Endothelial cell of umbilical vein (primary cell): ENCODE data around the gene PIK3AP1. TPM values are rescaled to one million over a fixed set of nuclear protein-coding genes. Genes with fewer than 3 reads are reported as not detected.
A peak's percentile ranks its signal among the peaks of the same experiment; 100 is the strongest.

Source experiments
- BruUV-seq: library from RNA; stranded (reverse); fragments of 400-500 nt; replicated peaks from 2 replicates; lab custom pipeline; 2021; lab: Mats Ljungman, UMichigan
- CTCF ChIA-PET: fragments of 300-600, 350-600 bp; sonication (Branson Sonifier 250); formaldehyde crosslinking; loops from one replicate; lab custom pipeline; 2021; ENCODE audit warnings: antibody characterized with exemption, inconsistent platforms; lab: Charles Lee
- POLR2A ChIA-PET: fragments of 300-600, 350-600 bp; sonication (Branson Sonifier 250); formaldehyde crosslinking; loops from one replicate; lab custom pipeline; 2021; ENCODE audit warnings: antibody characterized with exemption, inconsistent platforms; lab: Charles Lee
- DNase-seq: peaks from one replicate; pipeline ENCODE4 v3.0.0-alpha.2; 2011; ENCODE audit warnings: low read depth, low spot score
- FAIRE-seq: peaks from 2 replicates; lab custom pipeline; 2011; peaks lifted over from hg19 to GRCh38; lab: Jason Lieb, UNC
- H2AFZ ChIP-seq: 2 replicates; pipeline ENCODE4 v1.6.0; 2012; ENCODE audit warnings: low read depth, low read length, control low read depth, inconsistent platforms
- H3K27ac ChIP-seq: 2 replicates; pipeline ENCODE4 v1.5.1; 2011; ENCODE audit warnings: low read depth, mild to moderate bottlenecking, control low read depth, low read length, moderate library complexity; ENCODE audit not compliant: insufficient read depth
- H3K27me3 ChIP-seq, 2 experiments: 2 replicates each; pipeline versions ENCODE4 v1.6.0 to v1.6.1; 2011; ENCODE audit warnings: low read length in 2 of 2, mixed read lengths in 1 of 2; ENCODE audit not compliant: control insufficient read depth in 2 of 2, insufficient read depth in 2 of 2
- H3K36me3 ChIP-seq, 2 experiments: 2 replicates in 1 of 2; 3 replicates in 1 of 2; pipeline ENCODE4 v1.5.1; 2011; ENCODE audit warnings: low read length in 2 of 2, mild to moderate bottlenecking in 1 of 2, moderate library complexity in 1 of 2; ENCODE audit not compliant: control insufficient read depth in 2 of 2, insufficient read depth in 2 of 2; ENCODE audit errors: extremely low read depth in 1 of 2
- H3K4me1 ChIP-seq: 3 replicates; pipeline ENCODE4 v1.5.1; 2011; ENCODE audit warnings: mild to moderate bottlenecking, low read length; ENCODE audit not compliant: control insufficient read depth, insufficient read depth; ENCODE audit errors: extremely low read depth
- H3K4me2 ChIP-seq: 2 replicates; pipeline ENCODE4 v1.6.1; 2011; ENCODE audit warnings: low read length, control low read depth, mixed read lengths; ENCODE audit not compliant: insufficient read depth
- H3K4me3 ChIP-seq, 3 experiments: fragments of 200-600 bp in 1 of 3; sonication (generic), shearing (Covaris generic) in 1 of 3; replicated peaks in 1 of 3; 2 replicates each; pipeline ENCODE4 v1.5.1; 2011 to 2016; ENCODE audit warnings: control low read depth in 3 of 3, low read length in 3 of 3, mild to moderate bottlenecking in 2 of 3, inconsistent platforms in 1 of 3, low read depth in 1 of 3, moderate library complexity in 1 of 3; ENCODE audit not compliant: insufficient read depth in 1 of 3
- H3K79me2 ChIP-seq: 2 replicates; pipeline ENCODE4 v1.6.0; 2012; ENCODE audit warnings: low read length, inconsistent platforms; ENCODE audit not compliant: control insufficient read depth, insufficient read depth
- H3K9ac ChIP-seq: replicated peaks from 2 replicates; pipeline ENCODE3; 2011; ENCODE audit warnings: low read length, control low read depth; ENCODE audit not compliant: insufficient read depth; ENCODE audit errors: extremely low read depth
- H3K9me1 ChIP-seq: replicated peaks from 3 replicates; pipeline ENCODE4 v1.6.0; 2011; ENCODE audit warnings: mild to moderate bottlenecking, low read length; ENCODE audit not compliant: control insufficient read depth, insufficient read depth; ENCODE audit errors: extremely low read depth
- H3K9me3 ChIP-seq: replicated peaks from 2 replicates; pipeline ENCODE4 v1.5.1; 2012; ENCODE audit warnings: low read length, inconsistent platforms; ENCODE audit not compliant: control insufficient read depth, insufficient read depth
- H4K20me1 ChIP-seq: replicated peaks from 2 replicates; pipeline ENCODE3; 2011; ENCODE audit warnings: mild to moderate bottlenecking, low read length; ENCODE audit not compliant: control insufficient read depth, insufficient read depth; ENCODE audit errors: extremely low read depth
- EZH2 ChIP-seq: IDR thresholded peaks from 2 replicates; pipeline ENCODE4 v1.6.1; 2012; ENCODE audit warnings: borderline replicate concordance, low read depth, mild to moderate bottlenecking, moderate library complexity, low read length, inconsistent platforms; ENCODE audit not compliant: severe bottlenecking
- FOS ChIP-seq: IDR thresholded peaks from 2 replicates; pipeline ENCODE4 v1.6.1; 2011; ENCODE audit warnings: mild to moderate bottlenecking, low read length, moderate library complexity, borderline replicate concordance; ENCODE audit not compliant: insufficient read depth
- GATA2 ChIP-seq: IDR thresholded peaks from 2 replicates; pipeline ENCODE4 v1.7.0; 2011; ENCODE audit warnings: low read depth, mild to moderate bottlenecking, moderate library complexity, mixed read lengths, low read length; ENCODE audit not compliant: insufficient read length, insufficient read depth
- JUN ChIP-seq: IDR thresholded peaks from 2 replicates; pipeline ENCODE4 v1.6.1; 2011; ENCODE audit warnings: borderline replicate concordance, low read depth; ENCODE audit not compliant: insufficient read length, insufficient read depth
- MYC ChIP-seq: IDR thresholded peaks from one replicate; pipeline ENCODE4 v1.6.1; 2011; ENCODE audit warnings: mild to moderate bottlenecking, low read depth, low read length
- POLR2A ChIP-seq: IDR thresholded peaks from 2 replicates; pipeline ENCODE4 v1.6.1; 2012; ENCODE audit warnings: low read depth, mild to moderate bottlenecking, control low read depth, low read length
- POLR2AphosphoS5 ChIP-seq: IDR thresholded peaks from 2 replicates; pipeline ENCODE4 v1.6.1; 2012; ENCODE audit warnings: low read depth, mild to moderate bottlenecking, control low read depth, low read length, moderate library complexity; ENCODE audit not compliant: insufficient read depth
- dilution Hi-C: fragments of 300-500 bp; cut with MboI; formaldehyde crosslinking; loops from one replicate; pipeline ENCODE4 v1.15.0; 2019; ENCODE audit warnings: low sequenced_read_pairs; ENCODE audit not compliant: extremely low pct_ligation_motif_present
- intact Hi-C: fragments of 100-400 bp; cut with micrococcal nuclease; formaldehyde crosslinking; loops from one replicate; pipeline ENCODE4 v1.10.0; 2022
- polyA plus RNA-seq, 4 experiments: library from polyadenylated mRNA; depleted of rRNA in 3 of 4; stranded (reverse) in 3 of 4; unstranded in 1 of 4; fragments of >200 nt; gene quantifications; 2 replicates each; pipeline versions ENCODE4 v1.2.1 to v1.2.3, GENCODE V29; 2011 to 2012; ENCODE audit warnings: missing spikeins in 1 of 4
- total RNA-seq: library from RNA; stranded (reverse); gene quantifications from 2 replicates; pipeline ENCODE4 v1.2.3, GENCODE V29; 2021
- TF ChIP-seq, protein P1 (sequence below), 2 donors: IDR thresholded peaks; 1 replicate in 1 of 2; 2 replicates in 1 of 2; pipeline ENCODE4 v1.5.1; 2011; ENCODE audit warnings: low read length in 2 of 2, mild to moderate bottlenecking in 2 of 2, moderate library complexity in 2 of 2, control low read depth in 1 of 2, inconsistent platforms in 1 of 2, low read depth in 1 of 2; ENCODE audit not compliant: insufficient read depth in 1 of 2; ENCODE audit errors: extremely low read depth in 1 of 2
- TF ChIP-seq, protein P2 (sequence below): IDR thresholded peaks from 2 replicates; pipeline ENCODE4 v1.6.1; 2011; ENCODE audit not compliant: insufficient read depth, insufficient read length

PIK3AP1 gene
- total and polyA plus RNA-seq, 2 donors (not counting 3 experiments of a cell fraction or from before 2014, with no cell fraction given): 0.04 TPM; not detected in 1

DNA sequence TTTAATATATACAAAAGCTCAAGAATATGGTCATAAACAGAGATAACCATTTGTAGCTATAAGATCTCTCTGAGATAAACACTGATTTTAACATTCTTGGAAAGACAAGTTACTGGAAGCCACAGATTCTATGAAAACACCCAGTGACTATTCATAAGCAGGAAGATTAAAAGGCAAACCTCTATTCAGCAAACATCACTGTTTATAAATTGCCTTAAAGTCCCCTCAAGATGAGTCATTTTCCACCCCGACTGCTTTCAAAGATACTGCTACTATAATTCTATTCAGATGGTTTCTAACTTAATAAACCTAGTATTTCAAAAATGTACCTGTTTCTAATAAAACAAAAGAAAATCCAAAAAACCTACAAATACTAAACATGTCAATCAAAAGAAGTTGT, 154.5 kb downstream of the PIK3AP1 start:
- TF ChIP-seq GATA2 (no peak), POLR2A (no peak), EZH2 (no peak), POLR2AphosphoS5 (no peak), FOS (peak; percentile 86), JUN (peak; percentile 27), MYC (no peak)
- TF ChIP-seq, protein P1, sequence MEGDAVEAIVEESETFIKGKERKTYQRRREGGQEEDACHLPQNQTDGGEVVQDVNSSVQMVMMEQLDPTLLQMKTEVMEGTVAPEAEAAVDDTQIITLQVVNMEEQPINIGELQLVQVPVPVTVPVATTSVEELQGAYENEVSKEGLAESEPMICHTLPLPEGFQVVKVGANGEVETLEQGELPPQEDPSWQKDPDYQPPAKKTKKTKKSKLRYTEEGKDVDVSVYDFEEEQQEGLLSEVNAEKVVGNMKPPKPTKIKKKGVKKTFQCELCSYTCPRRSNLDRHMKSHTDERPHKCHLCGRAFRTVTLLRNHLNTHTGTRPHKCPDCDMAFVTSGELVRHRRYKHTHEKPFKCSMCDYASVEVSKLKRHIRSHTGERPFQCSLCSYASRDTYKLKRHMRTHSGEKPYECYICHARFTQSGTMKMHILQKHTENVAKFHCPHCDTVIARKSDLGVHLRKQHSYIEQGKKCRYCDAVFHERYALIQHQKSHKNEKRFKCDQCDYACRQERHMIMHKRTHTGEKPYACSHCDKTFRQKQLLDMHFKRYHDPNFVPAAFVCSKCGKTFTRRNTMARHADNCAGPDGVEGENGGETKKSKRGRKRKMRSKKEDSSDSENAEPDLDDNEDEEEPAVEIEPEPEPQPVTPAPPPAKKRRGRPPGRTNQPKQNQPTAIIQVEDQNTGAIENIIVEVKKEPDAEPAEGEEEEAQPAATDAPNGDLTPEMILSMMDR (IDR thresholded peaks at IDR 0.05; ENCODE audit: extremely low read depth in 1 of 2, insufficient read depth in 1 of 2, low read depth in 1 of 2, low read length in 2 of 2): no peak
- TF ChIP-seq, protein P2, sequence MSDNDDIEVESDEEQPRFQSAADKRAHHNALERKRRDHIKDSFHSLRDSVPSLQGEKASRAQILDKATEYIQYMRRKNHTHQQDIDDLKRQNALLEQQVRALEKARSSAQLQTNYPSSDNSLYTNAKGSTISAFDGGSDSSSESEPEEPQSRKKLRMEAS: no peak
- intact Hi-C loops (loop anchor here (2.0 kb wide), 1 partner anchor 19 kb away; no protein-coding TSS in a partner anchor), dilution Hi-C loops (no loop called here)
- FAIRE-seq: peak; percentile 76
- peaks cover 6% of the 10 kb centered on the region for H3K4me1 ChIP-seq
- H3K9me3 ChIP-seq: no peaks in the 10 kb centered on the region
- peaks cover 90% of the 10 kb centered on the region for H3K79me2 ChIP-seq
- peaks cover 11% of the 10 kb centered on the region for H4K20me1 ChIP-seq
- ChIA-PET CTCF (interaction anchor here (0.6 to 2.2 kb wide), 5 partner anchors 9 to 52 kb away, joined by 3 to 13 read pairs (median 3); partner anchors contain the start of gene TLL2), POLR2A (no interaction called here)
- no peak overlapping the region for H2AFZ ChIP-seq
- H3K9me1 ChIP-seq: peaks cover 2% of the 10 kb centered on the region
- H3K4me2 ChIP-seq: no peak overlapping the region
- no TSS peak for BruUV-seq
- peaks cover 2 to 11% of the 10 kb centered on the region in 2 experiments for H3K36me3 ChIP-seq
- H3K4me3 ChIP-seq: no peak overlapping the region
- no peak overlapping the region for H3K9ac ChIP-seq
- H3K27ac ChIP-seq: no peak overlapping the region
- no peaks in the 10 kb centered on the region for H3K27me3 ChIP-seq
- peak; percentile 65 for DNase-seq
